ENCODE data around the gene SOWAHA. TPM values are rescaled to one million over a fixed set of nuclear protein-coding genes. Genes with fewer than 3 reads are reported as not detected.

Gene SOWAHA
- polyA plus RNA-seq, 1 donor from 2014 or later: 23.4 TPM

- Histone ChIP-seq H3F3A (ENCODE audit: insufficient read depth, low read length, poor library complexity, severe bottlenecking) (no peaks in the 10 kb centered on the region), H3K9me3 (ENCODE audit: low read length) (no peaks in the 10 kb centered on the region), H3K4me3 (ENCODE audit: low read length) (peak overlapping the region; percentile 83), H3K79me2 (replicated peaks; ENCODE audit: insufficient read depth, low read length) (peaks cover 21% of the 10 kb centered on the region), H3K4me2 (ENCODE audit: low read length) (no peak overlapping the region), H3K36me3 (ENCODE audit: insufficient read depth, low read length) (no peaks in the 10 kb centered on the region), H2AFZ (ENCODE audit: low read depth, low read length) (no peak overlapping the region), H4K20me1 (ENCODE audit: insufficient read depth) (no peaks in the 10 kb centered on the region), H3K27me3 (ENCODE audit: insufficient read depth, low read depth, low read length) (peaks cover 8% of the 10 kb centered on the region), H3K27ac (ENCODE audit: low read length) (no peak overlapping the region), H3K9ac (ENCODE audit: low read length) (peak overlapping the region; percentile 72), H3K9me2 (ENCODE audit: insufficient read depth, low read length) (no peaks in the 10 kb centered on the region)
- TF ChIP-seq EP300 (conservative IDR thresholded peaks at IDR 0.05; ENCODE audit: poor library complexity, severe bottlenecking) (no peak), SMC3 (conservative IDR thresholded peaks at IDR 0.05; ENCODE audit: poor library complexity) (no peak), CTCF (IDR thresholded peaks at IDR 0.05; ENCODE audit: poor library complexity, severe bottlenecking) (no peak), POLR2AphosphoS5 (IDR thresholded peaks at IDR 0.05) (no peak), RAD21 (conservative IDR thresholded peaks at IDR 0.05) (no peak), MXI1 (conservative IDR thresholded peaks at IDR 0.05; ENCODE audit: poor library complexity, severe bottlenecking) (peak; percentile 34), REST (IDR thresholded peaks at IDR 0.05; ENCODE audit: borderline replicate concordance) (no peak), TAF1 (IDR thresholded peaks at IDR 0.05; ENCODE audit: low read depth) (no peak), EZH2 (IDR thresholded peaks at IDR 0.05; ENCODE audit: borderline replicate concordance, insufficient read depth, low read length, poor library complexity, severe bottlenecking) (no peak)
These were observed 36.2 kb upstream of the SOWAHA start for GRCh38 chr5:132776938-132777208.

DNA sequence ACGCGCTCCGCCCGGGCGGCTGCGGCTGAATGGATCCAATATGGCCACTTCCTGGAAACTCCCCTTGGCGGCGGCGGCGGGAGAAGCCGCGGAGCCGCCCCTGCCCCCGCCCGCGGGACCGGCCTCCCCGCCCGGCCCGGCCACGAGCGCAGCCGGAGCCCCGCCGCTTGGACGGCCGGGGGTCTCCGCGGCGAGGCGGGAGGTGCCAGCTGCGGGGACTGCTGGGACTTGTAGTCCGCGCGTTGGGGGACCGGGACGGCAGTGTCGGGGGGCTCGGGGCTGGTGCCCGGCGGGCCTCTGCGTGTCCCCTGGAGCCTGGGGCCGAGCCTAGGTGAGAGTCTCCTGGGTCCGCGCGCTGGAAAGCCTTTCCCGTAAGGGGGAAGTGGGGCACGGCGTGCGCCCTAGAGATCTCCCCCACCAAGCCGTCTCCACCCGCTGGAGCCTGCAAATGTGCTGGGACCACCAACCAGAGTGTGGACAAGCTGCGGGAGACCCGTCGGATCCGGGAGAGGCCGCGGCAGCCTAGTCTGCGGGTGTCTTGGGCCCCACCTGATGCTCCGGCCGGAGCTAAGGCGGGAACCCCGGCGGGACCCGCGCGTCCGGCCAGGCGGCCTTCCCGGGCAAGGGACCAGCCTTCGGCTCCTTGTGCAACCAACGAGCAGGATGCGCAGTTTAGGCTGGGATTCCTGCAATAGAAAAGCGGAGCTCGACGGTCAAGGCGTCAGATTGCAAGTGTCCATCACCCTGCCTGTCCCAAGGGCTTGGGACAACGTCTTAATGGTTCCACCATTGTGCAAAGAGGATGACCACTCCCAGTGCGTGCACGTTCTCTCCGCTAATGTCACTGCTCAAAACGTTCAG, 35.7 kb upstream of the SOWAHA start, which contains the start of gene SEPTIN8:
Gene SEPTIN8, minus strand, starts transcription at position 31 of the 861 bp plus-strand sequence. CDS start 102 bp downstream, outside the sequence.
- H3K4me3 ChIP-seq (ENCODE audit: low read length): peak within 1 kb of the TSS; percentile 83
- peaks cover 21% of the 10 kb centered on the region for H3K79me2 ChIP-seq (replicated peaks; ENCODE audit: insufficient read depth, low read length)
- peak within 1 kb of the TSS; percentile 52 for H3K4me2 ChIP-seq (ENCODE audit: low read length)
- H3K36me3 ChIP-seq (ENCODE audit: insufficient read depth, low read length): no peaks in the 10 kb centered on the region
- H4K20me1 ChIP-seq (ENCODE audit: insufficient read depth): no peaks in the 10 kb centered on the region
- TF ChIP-seq MXI1 (conservative IDR thresholded peaks at IDR 0.05; ENCODE audit: poor library complexity, severe bottlenecking): peak; percentile 11
- peak; percentile 25 for TF ChIP-seq POLR2AphosphoS5 (IDR thresholded peaks at IDR 0.05)
- TF ChIP-seq SMC3 (conservative IDR thresholded peaks at IDR 0.05; ENCODE audit: poor library complexity): no peak
- TF ChIP-seq TAF1 (IDR thresholded peaks at IDR 0.05; ENCODE audit: low read depth): no peak
- TF ChIP-seq EZH2 (IDR thresholded peaks at IDR 0.05; ENCODE audit: borderline replicate concordance, insufficient read depth, low read length, poor library complexity, severe bottlenecking): no peak
- no peak for TF ChIP-seq RAD21 (conservative IDR thresholded peaks at IDR 0.05)
- TF ChIP-seq CTCF (IDR thresholded peaks at IDR 0.05; ENCODE audit: poor library complexity, severe bottlenecking): no peak
- no peak for TF ChIP-seq EP300 (conservative IDR thresholded peaks at IDR 0.05; ENCODE audit: poor library complexity, severe bottlenecking)
- TF ChIP-seq REST (IDR thresholded peaks at IDR 0.05; ENCODE audit: borderline replicate concordance): no peak
- H3K9me3 ChIP-seq (ENCODE audit: low read length): no peaks in the 10 kb centered on the region
- H3K27ac ChIP-seq (ENCODE audit: low read length): peak within 1 kb of the TSS; percentile 30
- no peaks in the 10 kb centered on the region for H3K9me2 ChIP-seq (ENCODE audit: insufficient read depth, low read length)
- H2AFZ ChIP-seq (ENCODE audit: low read depth, low read length): peak within 1 kb of the TSS; percentile 79
- H3F3A ChIP-seq (ENCODE audit: insufficient read depth, low read length, poor library complexity, severe bottlenecking): no peaks in the 10 kb centered on the region
- peaks cover 8% of the 10 kb centered on the region for H3K27me3 ChIP-seq (ENCODE audit: insufficient read depth, low read depth, low read length)
- peak within 1 kb of the TSS; percentile 72 for H3K9ac ChIP-seq (ENCODE audit: low read length)

All from neural cell (in vitro differentiated cells).